Esophagus squamous epithelium (tissue), 5 donors: ENCODE data around the gene ANO4. TPM values are rescaled to one million over a fixed set of nuclear protein-coding genes. Genes with fewer than 3 reads are reported as not detected.
"Not testable (repeated sequence)": the region's sequence is repeated elsewhere in the genome, so short reads cannot be mapped to it uniquely, and the experiment has no call there.

Source experiments
- DNase-seq: peaks from one replicate; lab custom pipeline; 2025; lab: John Stamatoyannopoulos, UW
- H3K27ac ChIP-seq, 4 donors: fragments of 200-600 bp; sonication (generic); one replicate each; pipeline ENCODE4 v1.5.1; 2016 to 2019; ENCODE audit warnings: mild to moderate bottlenecking in 1 of 4
- H3K27me3 ChIP-seq, 4 donors: fragments of 200-600 bp; sonication (generic); 1 replicate in 3 of 4; 2 replicates in 1 of 4; pipeline versions ENCODE4 v1.5.1 to v1.6.0; 2017 to 2021; ENCODE audit warnings: antibody characterized with exemption in 1 of 4
- H3K36me3 ChIP-seq, 3 donors: fragments of 200-600 bp; sonication (generic); one replicate each; pipeline ENCODE4 v1.5.1; 2016 to 2019
- H3K4me1 ChIP-seq, 3 donors: fragments of 200-600 bp; sonication (generic); one replicate each; pipeline ENCODE4 v1.5.1; 2017 to 2019
- H3K4me3 ChIP-seq, 4 donors: fragments of 200-600 bp; sonication (generic); 1 replicate in 3 of 4; 2 replicates in 1 of 4; pipeline ENCODE4 v1.5.1; 2016 to 2019; ENCODE audit warnings: mild to moderate bottlenecking in 2 of 4, moderate library complexity in 1 of 4
- H3K9me3 ChIP-seq, 3 donors: fragments of 200-600 bp; sonication (generic); one replicate each; pipeline ENCODE4 v1.5.1; 2016 to 2019
- CTCF ChIP-seq, 6 experiments: fragments of 450-650 bp in 4 of 6; fragments of 200-600 bp in 2 of 6; sonication (generic) in 2 of 6; IDR thresholded peaks; one replicate each; pipeline ENCODE4 v1.5.1; 2016 to 2019; ENCODE audit warnings: antibody characterized with exemption in 6 of 6, mild to moderate bottlenecking in 4 of 6, moderate library complexity in 4 of 6
- POLR2A ChIP-seq, 4 donors: fragments of 450-650 bp; IDR thresholded peaks; one replicate each; pipeline ENCODE4 v1.6.1; 2017; ENCODE audit warnings: antibody characterized with exemption in 4 of 4, mild to moderate bottlenecking in 4 of 4, moderate library complexity in 3 of 4
- WGBS, 2 donors: methylation state at CpG; one replicate each; pipeline ENCODE4 v1.1.5; 2018; 5-methylcytosine and 5-hydroxymethylcytosine counted together
- intact Hi-C: fragments of 100-400 bp; cut with DNase I; formaldehyde crosslinking; loops from one replicate; pipeline ENCODE4 v1.15.0; 2022
- total RNA-seq, 4 donors: library from RNA; depleted of rRNA; stranded (reverse); fragments of >200 nt; gene quantifications; one replicate each; pipeline ENCODE4 v1.1.0, GENCODE V29; 2016
- donor health status: DM: yes; HTN: yes; CAD: no.

ANO4 gene
- total RNA-seq, 4 donors from 2014 or later: 0.09 TPM; not detected in 3

GRCh38 chr12:100986595-100987547 lies 192.3 kb downstream of the ANO4 start:
- peak overlapping the region in 2 of 4 donors; percentile 27 to 34 for H3K27ac ChIP-seq

GRCh38 chr12:100987552-100988521 lies 193.3 kb downstream of the ANO4 start:
- intact Hi-C loops: no loop called here
- H3K4me3 ChIP-seq: no peak overlapping the region
- DNase-seq: no peak
- no peaks in the 10 kb centered on the region for H3K9me3 ChIP-seq
- H3K4me1 ChIP-seq: peaks cover 0 to 11% (median 0%) of the 10 kb centered on the region in 3 donors
- H3K27me3 ChIP-seq: no peaks in the 10 kb centered on the region
- peak in 1 of 6 experiments; percentile 6 for TF ChIP-seq CTCF (IDR thresholded peaks at IDR 0.05)
- TF ChIP-seq POLR2A (IDR thresholded peaks at IDR 0.05): no peak
- 27 to 31% methylated on average over 5 of the region's 5 CpGs for WGBS, 2 donors
- no peaks in the 10 kb centered on the region for H3K36me3 ChIP-seq
- no peak overlapping the region for H3K27ac ChIP-seq

More at GRCh38 chr12:100986595-100987547, 192.3 kb downstream of the ANO4 start:
- TF ChIP-seq POLR2A (IDR thresholded peaks at IDR 0.05) (no peak), CTCF (IDR thresholded peaks at IDR 0.05) (no peak)
- intact Hi-C loops: no loop called here
- WGBS, 2 donors: 52 to 54% methylated on average over 8 of the region's 8 CpGs
- no peak overlapping the region for H3K4me3 ChIP-seq
- no peaks in the 10 kb centered on the region for H3K36me3 ChIP-seq
- no peak for DNase-seq
- H3K9me3 ChIP-seq: no peaks in the 10 kb centered on the region
- H3K4me1 ChIP-seq: peaks cover 0 to 11% (median 0%) of the 10 kb centered on the region in 3 donors
- no peaks in the 10 kb centered on the region for H3K27me3 ChIP-seq

GRCh38 chr12:100989509-100989908 lies 194.9 kb downstream of the ANO4 start:
- H3K9me3 ChIP-seq, H3K27ac ChIP-seq: not testable (repeated sequence)

GRCh38 chr12:100991102-100991501 lies 196.5 kb downstream of the ANO4 start:
- intact Hi-C loops: no loop called here
- TF ChIP-seq CTCF (IDR thresholded peaks at IDR 0.05): no peak
- TF ChIP-seq POLR2A (IDR thresholded peaks at IDR 0.05): no peak

More at GRCh38 chr12:100989509-100989908, 194.9 kb downstream of the ANO4 start:
- H3K36me3 ChIP-seq, DNase-seq, intact Hi-C loops, H3K4me3 ChIP-seq, H3K27me3 ChIP-seq: not testable (repeated sequence)
- H3K4me1 ChIP-seq: peaks cover 0 to 11% (median 0%) of the 10 kb centered on the region in 3 donors

GRCh38 chr12:100992194-100992593 lies 197.6 kb downstream of the ANO4 start:
- intact Hi-C loops: no loop called here
- H3K4me1 ChIP-seq: peaks cover 0 to 11% (median 0%) of the 10 kb centered on the region in 3 donors
- no peaks in the 10 kb centered on the region for H3K9me3 ChIP-seq
- no peak overlapping the region for H3K4me3 ChIP-seq
- no peaks in the 10 kb centered on the region for H3K36me3 ChIP-seq
- TF ChIP-seq CTCF (IDR thresholded peaks at IDR 0.05) (no peak), POLR2A (IDR thresholded peaks at IDR 0.05) (no peak)
- no peak for DNase-seq
- no peak overlapping the region for H3K27ac ChIP-seq
- 89 to 96% methylated on average over 1 of the region's 1 CpG for WGBS, 2 donors
- H3K27me3 ChIP-seq: no peaks in the 10 kb centered on the region

More at GRCh38 chr12:100991102-100991501, 196.5 kb downstream of the ANO4 start:
- Histone ChIP-seq H3K4me3 (no peak overlapping the region), H3K27ac (no peak overlapping the region), H3K36me3 (no peaks in the 10 kb centered on the region), H3K27me3 (no peaks in the 10 kb centered on the region), H3K9me3 (no peaks in the 10 kb centered on the region), H3K4me1 (peaks cover 0 to 11% (median 0%) of the 10 kb centered on the region in 3 donors)
- DNase-seq: no peak
- 52 to 67% methylated on average over 2 of the region's 2 CpGs for WGBS, 2 donors
